Measurements from ENCODE around the gene IL22RA1. TPM values are rescaled to one million over a fixed set of nuclear protein-coding genes. Genes with fewer than 3 reads are reported as not detected.

IL22RA1 gene
- total RNA-seq, 4 donors from 2014 or later, result 0.23 TPM; not detected in 3

DNA sequence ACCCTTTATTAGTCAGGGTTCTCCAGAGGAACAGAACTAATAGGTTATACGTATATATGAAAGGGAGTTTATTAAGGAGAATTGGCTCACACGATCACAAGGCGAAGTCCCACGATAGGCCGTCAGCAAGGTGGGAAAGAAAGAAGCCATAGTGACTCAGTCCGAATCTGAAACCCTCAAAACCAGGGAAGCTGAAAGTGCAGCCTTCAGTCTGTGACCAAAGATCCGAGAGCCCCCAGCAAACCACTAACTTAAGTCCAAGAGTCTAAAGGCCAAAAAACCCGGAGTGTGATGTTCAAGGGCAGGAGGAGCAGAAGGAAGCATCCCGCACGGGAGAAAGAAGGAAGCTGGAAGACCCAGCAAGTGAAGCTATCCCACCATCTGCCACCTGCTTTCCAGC, 34.2 kb upstream of the IL22RA1 start:
- Histone ChIP-seq H3K4me1 (no peaks in the 10 kb centered on the region), H3K27ac (replicated peaks in 1 of 4) (no peak overlapping the region), H3K4me3 (no peak overlapping the region), H3K36me3 (peaks cover 0 to 3% (median 0%) of the 10 kb centered on the region in 4 donors), H3K9me3 (peaks cover 0 to 3% (median 0%) of the 10 kb centered on the region in 4 donors), H3K27me3 (peaks cover 0 to 4% (median 0%) of the 10 kb centered on the region in 4 donors)
- TF ChIP-seq POLR2AphosphoS5 (IDR thresholded peaks at IDR 0.05), result no peak
- TF ChIP-seq, protein P1, sequence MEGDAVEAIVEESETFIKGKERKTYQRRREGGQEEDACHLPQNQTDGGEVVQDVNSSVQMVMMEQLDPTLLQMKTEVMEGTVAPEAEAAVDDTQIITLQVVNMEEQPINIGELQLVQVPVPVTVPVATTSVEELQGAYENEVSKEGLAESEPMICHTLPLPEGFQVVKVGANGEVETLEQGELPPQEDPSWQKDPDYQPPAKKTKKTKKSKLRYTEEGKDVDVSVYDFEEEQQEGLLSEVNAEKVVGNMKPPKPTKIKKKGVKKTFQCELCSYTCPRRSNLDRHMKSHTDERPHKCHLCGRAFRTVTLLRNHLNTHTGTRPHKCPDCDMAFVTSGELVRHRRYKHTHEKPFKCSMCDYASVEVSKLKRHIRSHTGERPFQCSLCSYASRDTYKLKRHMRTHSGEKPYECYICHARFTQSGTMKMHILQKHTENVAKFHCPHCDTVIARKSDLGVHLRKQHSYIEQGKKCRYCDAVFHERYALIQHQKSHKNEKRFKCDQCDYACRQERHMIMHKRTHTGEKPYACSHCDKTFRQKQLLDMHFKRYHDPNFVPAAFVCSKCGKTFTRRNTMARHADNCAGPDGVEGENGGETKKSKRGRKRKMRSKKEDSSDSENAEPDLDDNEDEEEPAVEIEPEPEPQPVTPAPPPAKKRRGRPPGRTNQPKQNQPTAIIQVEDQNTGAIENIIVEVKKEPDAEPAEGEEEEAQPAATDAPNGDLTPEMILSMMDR (IDR thresholded peaks at IDR 0.05), result no peak
- no peak for TF ChIP-seq POLR2A (IDR thresholded peaks at IDR 0.05; ENCODE audit: low read depth)
- no peak for TF ChIP-seq EP300 (IDR thresholded peaks at IDR 0.05)
- 86% methylated on average over 10 of the region's 10 CpGs for WGBS
- DNase-seq (ENCODE audit: extremely low spot score), result no peak
- intact Hi-C loops (cut with DNase I), result no loop called here

DNA sequence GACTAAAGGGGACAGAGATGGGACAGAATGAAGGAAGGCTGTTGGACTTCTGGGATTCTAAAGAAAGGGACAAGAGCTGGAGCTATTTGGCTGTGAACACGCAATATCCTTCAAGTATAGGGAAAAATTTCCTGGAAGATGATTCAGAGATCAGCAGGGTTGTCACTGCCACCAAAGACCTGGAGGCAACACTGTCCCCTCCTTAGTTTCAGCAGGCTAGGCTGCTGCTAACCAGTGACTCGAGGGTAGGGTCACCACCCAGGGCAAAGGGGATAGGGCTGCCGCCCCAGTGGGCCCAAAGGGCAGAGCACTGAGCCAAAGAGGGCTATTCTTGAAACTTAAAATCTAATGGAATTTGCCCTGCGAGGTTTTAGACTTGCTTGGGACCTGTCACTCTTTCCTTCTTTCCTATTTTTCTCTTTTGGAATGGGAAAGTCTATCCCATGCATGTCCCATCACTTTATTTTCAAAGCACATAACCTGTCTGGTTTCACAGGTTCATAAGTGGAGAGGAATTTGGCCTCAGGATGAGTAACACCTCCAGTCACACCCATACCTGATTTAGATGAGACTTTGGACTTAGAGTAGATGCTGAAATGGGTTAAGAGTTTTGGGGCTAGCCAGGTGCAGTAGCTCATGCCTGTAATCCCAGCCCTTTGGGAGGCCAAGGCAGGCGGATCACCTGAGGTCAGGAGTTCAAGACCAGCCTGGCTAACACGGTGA, 32.3 kb upstream of the IL22RA1 start:
- 91% methylated on average over 6 of the region's 6 CpGs for WGBS
- Histone ChIP-seq H3K9me3 (peaks cover 0 to 3% (median 0%) of the 10 kb centered on the region in 4 donors), H3K36me3 (peaks cover 0 to 3% (median 0%) of the 10 kb centered on the region in 4 donors), H3K27ac (replicated peaks in 1 of 4) (no peak overlapping the region), H3K4me3 (no peak overlapping the region), H3K4me1 (no peaks in the 10 kb centered on the region), H3K27me3 (no peaks in the 10 kb centered on the region)
- TF ChIP-seq EP300 (IDR thresholded peaks at IDR 0.05), result no peak
- TF ChIP-seq POLR2AphosphoS5 (IDR thresholded peaks at IDR 0.05), result no peak
- TF ChIP-seq, protein P1 (IDR thresholded peaks at IDR 0.05), result no peak
- TF ChIP-seq POLR2A (IDR thresholded peaks at IDR 0.05; ENCODE audit: low read depth), result no peak
- no peak for DNase-seq (ENCODE audit: extremely low spot score)
- intact Hi-C loops (cut with DNase I), result no loop called here

DNA sequence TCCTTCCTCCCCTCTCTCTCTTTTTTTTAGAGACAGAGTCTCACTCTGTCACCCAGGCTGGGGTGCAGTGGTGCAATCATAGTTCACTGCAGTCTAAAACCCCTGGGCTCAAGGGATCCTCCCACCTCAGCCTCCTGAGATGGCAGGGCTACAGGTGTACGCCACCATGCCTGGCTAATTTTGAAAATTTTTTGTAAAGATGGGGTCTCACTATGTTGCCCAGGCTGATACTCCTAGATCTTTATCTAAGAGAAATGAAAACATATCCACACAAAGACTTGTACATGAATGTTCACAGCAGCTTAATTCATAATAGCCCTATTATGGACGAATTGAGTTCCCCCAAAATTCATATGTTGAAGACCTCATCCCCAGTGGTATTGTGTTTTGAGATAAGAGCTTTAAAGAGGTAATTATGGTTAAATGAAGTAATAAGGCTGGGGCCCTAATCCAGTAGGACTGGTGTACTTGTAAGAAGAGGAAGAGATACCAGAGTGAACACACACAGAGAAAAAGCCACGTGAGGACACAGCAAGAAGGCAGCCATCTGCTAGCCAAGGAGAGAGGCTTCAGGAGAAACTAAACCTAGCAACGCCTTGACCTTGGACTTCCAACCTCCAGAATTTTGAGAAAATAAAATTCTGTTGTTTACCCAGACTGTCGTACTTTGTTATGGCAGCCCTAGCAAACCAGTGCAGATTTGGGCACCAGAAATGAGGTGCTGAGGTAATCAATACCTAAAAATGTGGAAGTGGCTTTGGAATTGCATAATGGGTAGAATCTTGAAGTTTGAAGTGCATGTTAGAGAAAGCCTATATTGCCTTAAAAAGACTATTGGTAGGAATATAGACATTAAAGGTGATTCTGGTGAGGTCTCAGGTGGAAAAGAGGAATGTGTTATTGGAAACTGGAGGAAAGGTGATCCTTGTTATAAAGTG, 31.0 kb upstream of the IL22RA1 start:
- no peak overlapping the region for H3K27ac ChIP-seq (replicated peaks in 1 of 4)
- 87% methylated on average over 5 of the region's 5 CpGs for WGBS
- H3K4me1 ChIP-seq, result no peaks in the 10 kb centered on the region
- H3K27me3 ChIP-seq, result peaks cover 0 to 9% (median 0%) of the 10 kb centered on the region in 4 donors
- H3K4me3 ChIP-seq, result no peak overlapping the region
- intact Hi-C loops (cut with DNase I), result no loop called here
- TF ChIP-seq EP300 (IDR thresholded peaks at IDR 0.05), result no peak
- TF ChIP-seq, protein P1 (IDR thresholded peaks at IDR 0.05), result no peak
- TF ChIP-seq POLR2A (IDR thresholded peaks at IDR 0.05; ENCODE audit: low read depth), result no peak
- TF ChIP-seq POLR2AphosphoS5 (IDR thresholded peaks at IDR 0.05), result no peak
- H3K36me3 ChIP-seq, result peaks cover 0 to 3% (median 0%) of the 10 kb centered on the region in 4 donors
- no peak for DNase-seq (ENCODE audit: extremely low spot score)
- H3K9me3 ChIP-seq, result peaks cover 0 to 3% (median 0%) of the 10 kb centered on the region in 4 donors

DNA sequence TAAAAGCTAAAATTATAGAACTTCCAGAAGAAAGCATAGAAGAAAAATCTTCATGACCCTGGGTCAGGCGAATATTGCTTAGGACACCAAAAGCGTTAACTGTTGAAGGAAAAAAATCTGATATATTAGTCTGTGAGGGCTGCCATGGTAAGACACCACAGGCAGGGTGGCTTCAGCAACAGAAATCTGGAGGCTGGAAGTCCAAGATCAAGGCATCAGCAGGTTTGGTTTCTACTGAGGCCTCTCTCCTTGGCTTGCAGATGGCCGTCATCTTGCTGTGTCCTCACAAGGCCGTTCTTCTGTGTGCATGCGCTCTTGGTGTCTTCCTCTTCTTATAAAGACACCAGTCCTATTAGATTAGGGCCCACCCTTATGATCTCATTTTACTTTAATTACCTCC, 29.7 kb upstream of the IL22RA1 start:
- Histone ChIP-seq H3K4me3 (no peak overlapping the region), H3K9me3 (peaks cover 0 to 3% (median 0%) of the 10 kb centered on the region in 4 donors), H3K36me3 (peaks cover 0 to 3% (median 0%) of the 10 kb centered on the region in 4 donors), H3K4me1 (no peaks in the 10 kb centered on the region), H3K27ac (replicated peaks in 1 of 4) (no peak overlapping the region), H3K27me3 (peaks cover 0 to 9% (median 0%) of the 10 kb centered on the region in 4 donors)
- no peak for DNase-seq (ENCODE audit: extremely low spot score)
- WGBS, result 95% methylated on average over 5 of the region's 5 CpGs
- intact Hi-C loops (cut with DNase I), result no loop called here
- TF ChIP-seq POLR2A (IDR thresholded peaks at IDR 0.05; ENCODE audit: low read depth) (no peak), EP300 (IDR thresholded peaks at IDR 0.05) (no peak), POLR2AphosphoS5 (IDR thresholded peaks at IDR 0.05) (no peak)
- TF ChIP-seq, protein P1 (IDR thresholded peaks at IDR 0.05), result no peak

All from esophagus muscularis mucosa (tissue), 4 donors.